GF-D8 (cell line): ENCODE measurements around the gene KDM3B.
"Not testable (repeated sequence)": the region's sequence is repeated elsewhere in the genome, so short reads cannot be mapped to it uniquely, and the experiment has no call there.

Experiments used
- DNase-seq: peaks from one replicate; lab custom pipeline; 2025; lab: John Stamatoyannopoulos, UW

KDM3B gene

GRCh38 chr5:138466900-138467710, 114.6 kb downstream of the KDM3B start:
- no peak for DNase-seq

GRCh38 chr5:138467711-138468132, 115.2 kb downstream of the KDM3B start:
- DNase-seq = no peak

- DNase-seq = no peak
Measured at GRCh38 chr5:138468133-138468965, 115.9 kb downstream of the KDM3B start.

GRCh38 chr5:138468966-138469539, 116.6 kb downstream of the KDM3B start:
- no peak for DNase-seq

GRCh38 chr5:138469540-138470321, 117.2 kb downstream of the KDM3B start:
- DNase-seq = no peak

GRCh38 chr5:138470322-138471051, 118.0 kb downstream of the KDM3B start:
- no peak for DNase-seq

GRCh38 chr5:138471052-138471361, 118.5 kb downstream of the KDM3B start:
- no peak for DNase-seq

- no peak for DNase-seq
Measured at GRCh38 chr5:138472353-138472752, 119.9 kb downstream of the KDM3B start.

GRCh38 chr5:138473151-138473550, 120.7 kb downstream of the KDM3B start:
- DNase-seq = not testable (repeated sequence)

- DNase-seq = no peak
Measured at GRCh38 chr5:138476918-138477317, 124.4 kb downstream of the KDM3B start.

- DNase-seq = no peak
Measured at GRCh38 chr5:138482638-138483037, 130.2 kb downstream of the KDM3B start.
